IPS DF 6.9 (cell line): ENCODE measurements around the gene PHTF2.

Experiments used
- DNase-seq: peaks from one replicate; pipeline ENCODE4 v3.0.0-alpha.2; 2013; ENCODE audit warnings: low read depth, low spot score
- H3K27ac ChIP-seq: one replicate; pipeline ENCODE4 v1.5.1; 2013; ENCODE audit warnings: low read length, control low read depth
- H3K27me3 ChIP-seq: 2 replicates; pipeline ENCODE4 v1.6.1; 2013; ENCODE audit warnings: mild to moderate bottlenecking, low read length; ENCODE audit not compliant: control insufficient read depth, insufficient read depth
- H3K36me3 ChIP-seq: 2 replicates; pipeline ENCODE4 v1.6.1; 2013; ENCODE audit warnings: low read length; ENCODE audit not compliant: control insufficient read depth, insufficient read depth
- H3K4me1 ChIP-seq: 2 replicates; pipeline ENCODE4 v1.6.1; 2013; ENCODE audit warnings: low read length; ENCODE audit not compliant: control insufficient read depth, insufficient read depth
- H3K4me3 ChIP-seq: 2 replicates; pipeline ENCODE4 v1.5.1; 2013; ENCODE audit warnings: mild to moderate bottlenecking, low read length
- H3K9me3 ChIP-seq: 2 replicates; pipeline ENCODE4 v1.6.1; 2013; ENCODE audit warnings: low read length, inconsistent platforms; ENCODE audit not compliant: control insufficient read depth, insufficient read depth
- WGBS: extraction: QIAGEN DNeasy Blood & Tissue Kit; methylation state at CpG from one replicate; pipeline ENCODE4 v1.1.7; 2013; ENCODE audit warnings: mixed read lengths, missing lambda C conversion rate; ENCODE audit not compliant: insufficient read length, insufficient coverage; 5-methylcytosine and 5-hydroxymethylcytosine counted together

Gene PHTF2

DNA sequence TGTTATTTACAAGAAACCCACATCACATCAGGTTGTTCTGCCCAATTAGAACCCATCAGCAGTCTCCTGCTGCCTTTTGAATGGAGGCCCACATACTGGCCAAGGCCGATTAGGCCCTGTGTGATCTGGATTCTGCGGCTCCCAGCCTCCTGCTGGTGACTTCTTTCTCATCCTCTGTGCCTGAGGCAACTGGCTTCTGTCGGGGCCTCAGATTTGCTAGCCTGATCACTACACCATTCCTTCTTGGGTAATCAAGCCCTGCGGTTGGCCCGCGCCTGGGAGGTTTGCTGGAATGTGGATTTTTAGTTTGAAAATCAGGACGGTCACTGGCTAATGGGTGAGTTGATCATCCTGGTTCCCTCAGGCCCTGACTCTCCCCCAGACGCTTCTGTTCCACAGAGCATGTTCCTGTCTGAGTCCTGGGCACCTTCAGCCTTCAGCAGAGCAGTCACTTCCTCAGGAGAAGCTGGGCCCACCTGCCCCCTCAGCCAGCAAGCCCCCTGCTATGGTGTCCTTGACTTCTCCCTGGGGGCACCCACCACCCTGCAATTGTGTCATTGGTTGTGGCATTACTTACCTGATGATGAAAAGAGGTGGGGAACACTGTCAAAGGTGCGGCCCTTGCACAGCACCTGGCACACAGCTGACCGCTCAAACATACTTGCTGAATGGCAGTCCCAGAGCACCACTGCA lies 207.6 kb downstream of the PHTF2 start:
- no peaks in the 10 kb centered on the region for H3K36me3 ChIP-seq
- no peak for DNase-seq
- H3K4me1 ChIP-seq, result no peaks in the 10 kb centered on the region
- no CpG with 5 or more reads among the region's 10 CpGs for WGBS
- H3K27ac ChIP-seq, result no peak overlapping the region
- H3K4me3 ChIP-seq, result no peak overlapping the region
- no peaks in the 10 kb centered on the region for H3K9me3 ChIP-seq
- H3K27me3 ChIP-seq, result no peaks in the 10 kb centered on the region; the same call in 1 of the 2 replicates
